ENCODE results near the gene IHH. TPM values are rescaled to one million over a fixed set of nuclear protein-coding genes. Genes with fewer than 3 reads are reported as not detected.

IHH gene
- total and polyA plus RNA-seq, 3 donors from 2014 or later = 0.19 to 1.1 (median 0.39) TPM

DNA sequence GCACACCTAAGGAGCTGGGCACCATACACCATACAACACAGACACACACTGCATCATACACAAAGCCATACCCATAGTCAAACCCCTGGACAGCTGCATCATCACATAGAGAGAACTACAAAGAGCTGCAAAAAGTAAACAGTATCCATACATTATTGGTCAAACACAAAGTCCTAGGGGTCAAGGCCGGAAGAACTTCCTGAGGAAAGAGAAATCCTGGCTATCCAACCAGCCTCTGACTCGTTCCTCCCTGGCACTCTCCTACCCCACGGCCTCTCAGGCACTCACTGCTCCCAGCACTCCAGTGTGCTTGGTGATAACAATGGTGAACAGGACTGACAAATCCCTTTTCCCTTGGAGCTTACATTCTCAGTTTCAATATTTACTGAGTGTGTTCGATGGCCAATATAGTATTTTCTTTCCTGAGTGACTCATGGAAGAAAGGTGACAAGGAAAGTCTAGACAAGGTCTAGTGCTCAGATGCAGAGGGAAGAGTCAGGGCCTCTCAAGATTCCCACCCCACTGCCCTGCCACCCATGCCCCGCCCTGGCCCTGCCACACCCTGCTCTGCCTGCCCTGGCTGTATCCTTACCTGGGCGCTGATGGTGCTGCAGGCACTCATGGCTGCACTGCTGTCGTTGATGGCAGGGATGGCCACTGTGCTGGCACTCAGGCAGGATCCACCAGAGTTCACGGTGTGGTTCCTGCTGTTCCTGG is 22.8 kb downstream of the IHH start:
- TF ChIP-seq POLR2A (IDR thresholded peaks at IDR 0.05) = no peak
- TF ChIP-seq, protein P1, sequence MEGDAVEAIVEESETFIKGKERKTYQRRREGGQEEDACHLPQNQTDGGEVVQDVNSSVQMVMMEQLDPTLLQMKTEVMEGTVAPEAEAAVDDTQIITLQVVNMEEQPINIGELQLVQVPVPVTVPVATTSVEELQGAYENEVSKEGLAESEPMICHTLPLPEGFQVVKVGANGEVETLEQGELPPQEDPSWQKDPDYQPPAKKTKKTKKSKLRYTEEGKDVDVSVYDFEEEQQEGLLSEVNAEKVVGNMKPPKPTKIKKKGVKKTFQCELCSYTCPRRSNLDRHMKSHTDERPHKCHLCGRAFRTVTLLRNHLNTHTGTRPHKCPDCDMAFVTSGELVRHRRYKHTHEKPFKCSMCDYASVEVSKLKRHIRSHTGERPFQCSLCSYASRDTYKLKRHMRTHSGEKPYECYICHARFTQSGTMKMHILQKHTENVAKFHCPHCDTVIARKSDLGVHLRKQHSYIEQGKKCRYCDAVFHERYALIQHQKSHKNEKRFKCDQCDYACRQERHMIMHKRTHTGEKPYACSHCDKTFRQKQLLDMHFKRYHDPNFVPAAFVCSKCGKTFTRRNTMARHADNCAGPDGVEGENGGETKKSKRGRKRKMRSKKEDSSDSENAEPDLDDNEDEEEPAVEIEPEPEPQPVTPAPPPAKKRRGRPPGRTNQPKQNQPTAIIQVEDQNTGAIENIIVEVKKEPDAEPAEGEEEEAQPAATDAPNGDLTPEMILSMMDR (IDR thresholded peaks at IDR 0.05) = no peak
- no peaks in the 10 kb centered on the region for H3K36me3 ChIP-seq (ENCODE audit: low read depth, missing control alignments)
- H3K9me3 ChIP-seq = no peaks in the 10 kb centered on the region
- H3K4me1 ChIP-seq = no peaks in the 10 kb centered on the region
- DNase-seq = no peak
- no peak overlapping the region for H3K4me3 ChIP-seq
- WGBS, 2 donors = 51 to 73% methylated on average over 6 to 8 of the region's 8 CpGs
- intact Hi-C loops (cut with DNase I; ENCODE audit: low total_unique reads) = no loop called here
- H3K27me3 ChIP-seq = no peaks in the 10 kb centered on the region
- no peak overlapping the region for H3K27ac ChIP-seq

DNA sequence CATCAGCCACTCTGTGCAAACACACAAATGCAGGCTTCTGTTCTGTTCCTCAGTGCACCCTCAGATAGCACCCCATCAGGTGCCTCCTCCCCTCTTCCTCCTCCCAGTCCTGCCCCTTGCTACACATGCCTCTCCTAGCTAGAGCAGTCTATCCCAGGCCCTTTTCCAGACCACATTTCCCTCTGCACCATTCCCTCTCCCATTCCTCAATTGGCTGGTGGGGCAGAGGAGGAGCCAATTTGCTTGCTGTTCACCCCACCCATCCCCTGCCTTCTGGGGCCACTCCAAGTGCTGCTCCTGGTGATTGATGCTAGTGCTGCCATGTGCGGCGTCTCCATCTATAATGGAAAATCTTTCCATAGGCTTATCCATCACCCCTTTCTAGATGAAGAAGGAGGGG is 24.8 kb downstream of the IHH start:
- no peaks in the 10 kb centered on the region for H3K27me3 ChIP-seq
- no peak for DNase-seq
- intact Hi-C loops (cut with DNase I; ENCODE audit: low total_unique reads) = no loop called here
- H3K36me3 ChIP-seq (ENCODE audit: low read depth, missing control alignments) = no peaks in the 10 kb centered on the region
- H3K9me3 ChIP-seq = no peaks in the 10 kb centered on the region
- no peak for TF ChIP-seq POLR2A (IDR thresholded peaks at IDR 0.05)
- TF ChIP-seq, protein P1 (IDR thresholded peaks at IDR 0.05) = no peak
- no peak overlapping the region for H3K4me3 ChIP-seq
- WGBS, 2 donors = 65 to 87% methylated on average over 2 of the region's 2 CpGs
- no peaks in the 10 kb centered on the region for H3K4me1 ChIP-seq
- H3K27ac ChIP-seq = no peak overlapping the region

DNA sequence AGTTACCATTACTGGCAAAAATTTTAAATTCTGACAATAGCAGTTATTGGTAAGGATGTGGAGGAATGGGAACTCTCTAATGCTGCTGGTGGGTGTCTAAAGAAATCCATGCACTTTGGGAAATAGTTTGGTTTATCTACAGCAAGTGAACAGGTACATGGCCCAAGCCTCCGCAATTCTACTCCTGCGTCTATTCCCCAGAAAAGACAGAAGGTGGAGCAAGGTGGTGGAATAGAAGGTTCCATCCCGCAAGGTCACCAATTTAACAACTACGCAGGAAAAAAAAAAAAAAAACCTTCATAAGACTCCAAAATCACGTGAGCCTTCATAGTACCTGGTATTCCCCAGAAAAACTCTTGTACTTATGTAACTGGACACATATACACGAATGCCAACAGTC is 25.9 kb downstream of the IHH start:
- Histone ChIP-seq H3K27ac (no peak overlapping the region), H3K27me3 (no peaks in the 10 kb centered on the region), H3K4me3 (no peak overlapping the region), H3K36me3 (ENCODE audit: low read depth, missing control alignments) (no peaks in the 10 kb centered on the region), H3K4me1 (no peaks in the 10 kb centered on the region), H3K9me3 (no peaks in the 10 kb centered on the region)
- DNase-seq = no peak
- intact Hi-C loops (cut with DNase I; ENCODE audit: low total_unique reads) = no loop called here
- WGBS, 2 donors = 55 to 69% methylated on average over 6 of the region's 6 CpGs
- TF ChIP-seq, protein P1 (IDR thresholded peaks at IDR 0.05) = no peak
- no peak for TF ChIP-seq POLR2A (IDR thresholded peaks at IDR 0.05)

DNA sequence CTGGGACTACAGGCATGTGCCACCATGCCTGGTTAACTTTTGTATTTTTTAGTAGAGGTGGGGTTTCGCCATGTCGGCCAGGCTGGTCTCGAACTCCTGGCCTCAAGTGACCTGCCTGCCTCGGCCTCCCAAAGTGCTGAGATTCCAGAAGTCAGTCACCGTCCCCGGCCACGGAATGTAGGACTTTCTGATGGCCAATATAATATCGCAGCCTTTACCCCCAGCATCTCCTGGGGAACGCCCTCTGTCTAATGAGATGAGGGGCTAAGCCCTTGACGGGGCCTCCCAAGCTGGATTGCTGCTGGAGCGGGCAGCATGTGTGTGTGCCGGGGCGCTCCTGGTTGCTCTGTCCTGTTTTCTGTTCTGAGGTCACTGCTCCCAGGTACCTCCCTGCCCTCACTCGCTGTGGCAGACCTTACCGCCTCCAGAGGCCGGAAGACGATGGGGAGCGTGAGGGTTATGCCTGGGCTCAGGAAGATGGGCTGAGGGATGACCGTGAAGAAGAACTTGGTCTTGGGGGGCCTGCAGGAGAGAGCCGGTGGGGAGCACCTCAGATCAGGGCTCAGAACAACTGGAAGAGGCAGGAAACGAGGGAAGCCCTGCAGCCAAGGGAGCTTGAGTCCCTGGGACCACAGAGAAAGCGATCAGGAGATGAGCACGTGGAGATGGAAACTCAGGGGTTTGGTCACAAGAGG is 28.5 kb downstream of the IHH start:
- no peak for TF ChIP-seq POLR2A (IDR thresholded peaks at IDR 0.05)
- no peaks in the 10 kb centered on the region for H3K4me1 ChIP-seq
- no peak overlapping the region for H3K4me3 ChIP-seq
- intact Hi-C loops (cut with DNase I; ENCODE audit: low total_unique reads) = no loop called here
- H3K9me3 ChIP-seq = no peaks in the 10 kb centered on the region
- no peak overlapping the region for H3K27ac ChIP-seq
- H3K36me3 ChIP-seq (ENCODE audit: low read depth, missing control alignments) = no peaks in the 10 kb centered on the region
- DNase-seq = no peak
- WGBS, 2 donors = 83 to 84% methylated on average over 23 of the region's 23 CpGs
- no peaks in the 10 kb centered on the region for H3K27me3 ChIP-seq

DNA sequence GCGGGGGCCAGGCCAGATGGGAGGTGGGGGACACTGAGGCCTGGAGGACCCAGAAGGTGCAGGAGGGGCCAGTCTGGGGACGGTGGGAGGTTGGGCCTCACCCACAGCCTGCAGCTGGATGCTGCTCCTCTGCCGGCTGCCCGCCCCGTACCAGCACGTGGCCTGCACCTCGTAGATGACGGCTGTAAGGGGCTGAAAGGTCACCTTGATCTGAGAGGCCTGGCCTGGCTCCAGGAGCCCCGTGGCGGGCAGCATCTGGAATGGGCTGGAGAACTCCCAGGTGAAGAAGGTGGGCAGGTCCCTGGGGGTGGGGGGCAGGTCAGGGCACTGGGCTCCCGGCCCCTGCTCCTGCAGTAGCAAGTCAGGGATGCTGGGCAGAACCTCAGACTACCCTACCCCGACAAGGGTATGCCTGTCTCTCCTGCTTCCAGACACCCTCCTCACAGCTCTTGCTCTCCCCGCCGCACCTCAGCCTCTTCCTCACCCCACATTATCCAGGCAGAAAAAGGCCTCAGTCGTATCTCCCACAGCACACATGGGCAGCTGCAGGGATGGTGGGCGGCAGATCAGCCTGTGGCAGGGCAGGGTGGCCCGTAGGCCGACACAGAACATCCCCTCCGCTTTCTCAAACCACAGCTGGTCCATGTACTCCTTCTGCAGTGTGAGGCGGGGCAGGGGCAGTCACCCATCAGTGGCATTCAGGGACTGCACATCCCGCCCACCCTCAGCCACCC is 29.5 kb downstream of the IHH start:
- 77 to 79% methylated on average over 21 of the region's 21 CpGs for WGBS, 2 donors
- intact Hi-C loops (cut with DNase I; ENCODE audit: low total_unique reads) = no loop called here
- H3K27ac ChIP-seq = no peak overlapping the region
- TF ChIP-seq, protein P1 (IDR thresholded peaks at IDR 0.05) = no peak
- TF ChIP-seq POLR2A (IDR thresholded peaks at IDR 0.05) = no peak
- no peaks in the 10 kb centered on the region for H3K4me1 ChIP-seq
- H3K36me3 ChIP-seq (ENCODE audit: low read depth, missing control alignments) = no peaks in the 10 kb centered on the region
- H3K4me3 ChIP-seq = no peak overlapping the region
- DNase-seq = no peak
- H3K27me3 ChIP-seq = no peaks in the 10 kb centered on the region
- H3K9me3 ChIP-seq = no peaks in the 10 kb centered on the region
